ENCODE results near the gene SOD3.

Gene SOD3

DNA sequence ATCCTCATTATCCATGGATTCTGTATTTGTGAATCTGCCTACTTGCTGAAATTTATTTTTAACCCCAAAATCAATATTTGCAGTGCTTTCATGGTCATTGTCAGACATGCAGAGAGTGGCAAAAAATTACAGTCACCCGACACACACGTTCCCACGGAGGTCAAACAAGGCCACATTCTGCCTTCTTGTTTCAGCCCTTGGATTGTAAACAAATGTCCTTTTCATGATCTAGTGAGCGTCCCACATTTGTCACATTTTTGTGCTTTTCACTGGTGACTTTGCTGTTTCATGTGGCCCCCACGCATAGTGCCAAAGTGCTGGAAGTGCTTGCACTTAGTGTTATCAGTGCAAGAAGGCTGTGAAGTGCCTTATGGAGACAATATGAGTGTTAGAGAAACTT lies 45.0 kb downstream of the SOD3 start:
- DNase-seq (ENCODE audit: extremely low read depth in 1 of 2, low read depth in 1 of 2), result no peak

DNA sequence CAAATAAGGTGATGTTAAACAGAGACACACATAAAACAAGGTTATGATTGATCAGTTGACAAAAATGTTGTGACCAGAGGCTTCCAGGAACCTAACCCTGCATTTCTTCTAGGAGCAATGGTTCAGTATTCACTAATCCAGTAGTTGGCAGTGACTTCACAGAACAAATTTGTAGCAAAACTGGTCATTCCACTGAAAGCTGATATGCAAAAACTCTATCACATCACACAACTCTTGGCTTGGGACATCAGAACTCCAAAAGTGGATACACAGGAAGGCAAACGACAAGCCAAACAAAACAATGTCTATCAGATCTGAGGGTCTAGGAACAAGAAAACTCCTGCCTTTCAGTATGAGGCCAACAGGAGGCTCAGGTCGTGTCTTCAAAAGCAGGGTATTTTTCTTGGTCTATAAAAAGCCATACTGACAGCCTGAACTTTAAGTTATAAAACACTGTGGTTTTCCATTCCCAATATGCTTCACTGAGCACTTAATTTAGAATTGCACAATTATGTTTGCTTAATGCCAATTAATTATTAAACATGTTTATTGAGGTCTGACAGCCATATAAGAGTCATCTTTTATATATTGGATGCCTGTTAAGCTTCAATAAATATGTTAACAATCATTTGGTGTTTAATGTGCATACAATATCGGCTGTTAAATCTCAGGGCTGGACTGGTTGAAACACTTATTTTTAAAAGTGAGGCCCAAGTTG lies 45.6 kb downstream of the SOD3 start:
- no peak for DNase-seq (ENCODE audit: extremely low read depth in 1 of 2, low read depth in 1 of 2)

DNA sequence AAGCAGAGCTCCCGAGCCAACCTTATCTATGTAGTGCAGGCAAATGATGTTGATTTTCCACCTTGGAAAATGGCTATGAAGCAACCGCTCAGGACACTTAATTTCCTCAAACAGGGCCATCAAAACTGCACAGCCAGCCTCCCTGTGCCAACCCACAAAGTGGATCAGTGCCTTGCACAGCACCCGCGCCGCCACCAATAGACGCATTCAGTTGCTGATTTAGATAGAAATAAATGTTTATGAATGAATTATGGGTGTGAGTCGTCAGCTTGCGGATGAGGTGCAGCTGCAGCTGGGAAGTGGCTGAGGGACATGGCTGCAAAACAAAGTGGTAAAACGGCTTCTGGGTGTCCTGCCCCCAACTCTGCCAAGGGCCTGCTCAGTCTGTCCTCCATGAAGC lies 47.0 kb downstream of the SOD3 start:
- no peak for DNase-seq (ENCODE audit: extremely low read depth in 1 of 2, low read depth in 1 of 2)

DNA sequence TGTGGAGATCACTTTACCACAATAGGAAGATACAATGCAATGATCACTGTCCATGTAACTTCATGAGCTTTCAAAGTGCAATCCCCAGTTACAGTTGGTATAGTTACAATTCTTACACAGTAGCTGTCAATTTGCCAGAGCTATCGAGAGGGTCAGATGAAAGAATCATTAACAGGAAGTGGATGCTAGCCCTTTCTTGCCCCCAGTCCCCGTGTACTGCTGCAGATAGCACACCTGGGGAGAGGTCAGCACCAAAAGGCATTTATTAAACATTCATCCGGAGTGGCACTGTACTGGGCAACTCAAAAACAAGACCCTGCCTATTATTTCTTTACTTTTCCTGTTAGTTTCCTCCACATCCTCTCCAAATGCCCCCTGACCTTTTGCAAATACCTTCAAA lies 47.7 kb downstream of the SOD3 start:
- DNase-seq (ENCODE audit: extremely low read depth in 1 of 2, low read depth in 1 of 2), result no peak

DNA sequence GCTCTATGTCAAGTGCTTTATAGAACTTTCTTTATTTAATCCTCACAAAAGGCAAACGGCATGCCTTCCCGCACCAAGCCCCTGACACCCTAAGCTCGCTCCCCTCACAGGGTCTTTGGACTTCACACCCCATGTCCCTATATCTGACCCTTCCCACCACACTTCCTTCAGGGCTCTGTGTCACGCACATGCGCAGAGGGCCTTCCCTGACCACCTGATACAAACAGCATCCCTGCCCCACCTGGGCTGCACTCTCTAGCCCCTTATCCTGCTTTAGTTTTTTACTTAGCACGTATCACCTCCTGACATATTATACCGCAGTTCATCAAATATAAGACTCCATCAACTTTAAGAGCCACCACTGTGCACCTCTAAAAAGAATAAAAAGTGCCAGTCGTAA lies 49.8 kb downstream of the SOD3 start:
- DNase-seq (ENCODE audit: extremely low read depth in 1 of 2, low read depth in 1 of 2), result no peak

DNA sequence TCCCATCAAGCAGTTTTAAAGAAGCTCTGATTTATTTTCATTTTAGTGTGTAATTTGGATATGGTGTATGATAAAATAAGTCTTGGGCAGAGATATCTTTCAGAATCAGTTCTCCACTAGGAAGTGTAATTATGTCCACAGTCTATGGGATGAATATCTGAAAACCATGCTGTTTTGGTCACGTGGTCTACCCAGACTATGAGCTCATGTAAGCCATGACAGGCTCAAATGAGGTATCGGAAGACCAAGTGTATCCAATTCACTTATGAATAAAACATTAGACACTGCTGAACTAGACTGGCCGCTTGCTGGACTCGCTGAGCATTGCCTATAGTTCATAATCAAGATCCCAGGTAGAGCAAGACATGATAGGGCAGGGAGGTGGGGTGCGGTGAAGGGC lies 50.5 kb downstream of the SOD3 start:
- DNase-seq (ENCODE audit: extremely low read depth in 1 of 2, low read depth in 1 of 2), result no peak

DNA sequence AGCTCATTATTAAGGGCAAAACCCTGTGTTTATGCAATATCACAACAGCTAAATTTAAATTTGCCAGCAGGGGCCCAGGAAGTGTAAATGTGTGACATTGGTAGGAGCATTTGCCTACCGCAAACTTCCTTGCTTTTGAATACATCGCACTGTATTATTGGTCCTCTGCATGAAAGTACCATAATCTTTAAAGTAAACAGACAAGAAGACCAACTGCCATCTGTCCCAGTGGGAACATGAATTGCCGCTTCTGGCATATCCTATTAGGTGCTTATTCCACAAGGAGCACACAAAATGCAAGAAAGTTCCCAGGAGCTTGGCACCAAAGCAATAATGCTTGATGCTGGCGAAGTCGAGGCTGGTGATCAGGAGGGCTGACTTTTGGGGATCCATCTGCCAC lies 51.3 kb downstream of the SOD3 start:
- no peak for DNase-seq (ENCODE audit: extremely low read depth in 1 of 2, low read depth in 1 of 2)

DNA sequence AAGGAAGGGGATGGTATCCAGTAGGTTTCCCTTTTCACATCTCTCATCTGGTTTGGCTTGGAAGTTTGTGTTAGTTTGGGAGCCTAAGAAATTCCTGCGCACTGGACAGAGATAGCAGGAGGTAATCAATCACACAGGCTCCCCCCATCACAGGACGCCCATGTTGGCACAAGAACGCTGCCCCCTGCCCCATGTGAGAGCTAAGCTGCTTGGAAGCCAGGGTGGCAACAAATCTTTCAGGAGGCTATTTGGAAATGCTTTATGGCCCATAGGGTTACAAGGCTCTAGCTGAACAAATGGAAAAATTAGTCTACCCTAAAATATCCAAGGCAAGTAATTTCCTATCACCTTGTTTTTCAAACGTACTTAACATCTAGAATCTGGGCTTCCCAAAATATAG lies 54.0 kb downstream of the SOD3 start:
- DNase-seq (ENCODE audit: extremely low read depth in 1 of 2, low read depth in 1 of 2), result no peak

DNA sequence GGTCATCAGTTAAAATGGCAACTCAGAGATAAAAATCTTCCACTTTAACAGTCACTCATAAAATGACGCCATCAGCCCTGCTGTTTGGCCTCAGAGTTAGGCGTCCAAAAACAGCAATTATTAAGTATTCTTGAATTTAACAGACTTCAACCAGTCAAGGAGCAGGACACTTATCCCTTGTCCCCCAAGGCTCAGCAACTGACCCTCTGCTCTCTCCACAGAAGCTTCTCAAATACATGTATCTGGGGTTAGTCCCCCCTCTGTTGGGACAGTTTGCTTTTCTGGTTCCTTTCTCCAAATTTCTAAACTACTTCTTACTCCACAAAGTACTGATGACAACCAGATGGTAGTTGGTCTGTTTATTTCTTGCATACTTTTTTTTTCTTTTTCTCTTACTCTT lies 54.4 kb downstream of the SOD3 start:
- no peak for DNase-seq (ENCODE audit: extremely low read depth in 1 of 2, low read depth in 1 of 2)

Measured in activated CD8-positive, alpha-beta memory T cell treated with anti-CD3 and anti-CD28 coated beads for 1 hour (primary cell).